Esophagus (tissue), 2 donors: ENCODE results near the gene ANKRD33B. TPM values are rescaled to one million over a fixed set of nuclear protein-coding genes. Genes with fewer than 3 reads are reported as not detected.
"Not testable (repeated sequence)": the region's sequence is repeated elsewhere in the genome, so short reads cannot be mapped to it uniquely, and the experiment has no call there.

ENCODE experiments used
- H3K27ac ChIP-seq, 2 donors: one replicate each; pipeline ENCODE4 v1.5.1; 2013; ENCODE audit warnings: low read depth in 2 of 2, mild to moderate bottlenecking in 2 of 2, inconsistent platforms in 1 of 2, low read length in 1 of 2, moderate library complexity in 1 of 2
- H3K27me3 ChIP-seq, 2 donors: one replicate each; pipeline ENCODE4 v1.6.1; 2013; ENCODE audit warnings: low read length in 2 of 2, control low read depth in 1 of 2, mild to moderate bottlenecking in 1 of 2; ENCODE audit not compliant: insufficient read depth in 2 of 2, control insufficient read depth in 1 of 2
- H3K36me3 ChIP-seq, 2 donors: one replicate each; pipeline ENCODE4 v1.6.1; 2013; ENCODE audit warnings: low read length in 1 of 2; ENCODE audit not compliant: control insufficient read depth in 2 of 2, insufficient read depth in 2 of 2
- H3K4me1 ChIP-seq, 2 donors: one replicate each; pipeline ENCODE4 v1.6.1; 2013; ENCODE audit warnings: low read length in 1 of 2; ENCODE audit not compliant: control insufficient read depth in 2 of 2, insufficient read depth in 2 of 2
- H3K4me3 ChIP-seq, 2 donors: one replicate each; pipeline ENCODE4 v1.5.1; 2013; ENCODE audit warnings: low read length in 2 of 2, mild to moderate bottlenecking in 2 of 2, low read depth in 1 of 2, moderate library complexity in 1 of 2
- H3K9me3 ChIP-seq, 2 donors: one replicate each; pipeline ENCODE4 v1.6.1; 2013; ENCODE audit warnings: mild to moderate bottlenecking in 2 of 2, low read depth in 1 of 2, low read length in 1 of 2, moderate library complexity in 1 of 2; ENCODE audit not compliant: control insufficient read depth in 2 of 2, insufficient read depth in 1 of 2
- whole genome bisulfite sequencing, 2 donors: extraction: QIAGEN DNeasy Blood & Tissue Kit; methylation state at CpG; one replicate each; pipeline ENCODE4 v1.1.7; 2013; 5-methylcytosine and 5-hydroxymethylcytosine counted together
- polyA plus RNA-seq, 2 donors: library from polyadenylated mRNA; stranded (reverse); fragments of 200-250 nt; gene quantifications; one replicate each; pipeline ENCODE4 v1.2.3, GENCODE V29; 2013
- donor health status: healthy with polysubstance abuse.
- donor health status: Bipolar disorder and iron deficiency.

Gene ANKRD33B
- 1 to 10 TPM in 1 of 2 donors, under 1 TPM in 1; 0.55 to 1.3 TPM for polyA plus RNA-seq

DNA sequence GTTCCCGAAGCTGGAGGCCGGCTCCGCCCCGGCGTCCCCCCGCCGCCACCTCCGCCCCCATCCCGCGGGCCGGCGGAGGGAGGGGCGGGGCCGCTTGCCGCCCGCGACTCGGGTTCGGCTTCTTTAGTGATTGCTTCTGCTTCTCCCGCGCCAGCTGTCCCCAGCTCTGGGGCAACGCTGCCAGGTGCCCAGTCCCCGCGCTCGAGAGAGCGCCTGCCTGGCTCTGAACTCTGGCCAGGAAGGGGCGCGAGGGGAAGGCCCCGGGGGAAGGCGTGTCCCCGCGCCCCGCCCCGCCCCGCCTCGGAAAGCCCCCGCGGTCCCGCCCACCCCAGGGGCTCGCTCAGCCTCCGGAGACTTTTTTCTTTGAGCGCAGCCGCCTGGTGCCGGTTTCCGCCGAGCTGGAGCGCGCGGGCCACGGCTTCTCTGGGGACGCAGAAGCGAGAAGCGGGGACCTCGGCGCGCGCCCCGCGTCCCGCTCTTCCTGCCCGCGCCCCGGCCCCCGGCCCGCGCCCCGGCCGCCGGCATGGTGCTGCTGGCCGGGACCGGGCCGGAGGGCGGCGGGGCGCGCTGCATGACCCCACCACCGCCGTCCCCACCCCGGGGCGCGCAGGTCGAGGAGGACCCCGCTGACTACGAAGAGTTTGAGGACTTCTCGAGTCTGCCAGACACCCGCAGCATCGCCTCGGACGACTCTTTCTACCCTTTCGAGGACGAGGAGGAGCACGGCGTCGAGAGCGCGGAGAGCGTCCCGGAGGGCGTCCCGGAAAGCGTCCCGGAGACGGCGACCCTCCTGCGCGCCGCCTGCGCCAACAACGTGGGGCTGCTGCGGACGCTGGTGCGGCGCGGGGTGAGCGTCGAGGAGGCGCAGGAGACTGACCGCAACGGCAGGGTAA lies at the start of gene ANKRD33B:
TSS of gene ANKRD33B (plus strand) at position 126 of the 893 bp plus-strand sequence. CDS start at position 524, 398 bp downstream.
- peaks cover 8 to 22% of the 10 kb centered on the region in 2 donors for H3K4me1 ChIP-seq
- WGBS, 2 donors: 1 to 2% methylated on average over 57 to 119 of the region's 119 CpGs
- H3K4me3 ChIP-seq: peak within 1 kb of the TSS; percentile 53 to 58
- H3K27ac ChIP-seq: peak within 1 kb of the TSS; percentile 56 to 65
- H3K36me3 ChIP-seq: no peaks in the 10 kb centered on the region
- H3K27me3 ChIP-seq: no peaks in the 10 kb centered on the region
- no peaks in the 10 kb centered on the region for H3K9me3 ChIP-seq

DNA sequence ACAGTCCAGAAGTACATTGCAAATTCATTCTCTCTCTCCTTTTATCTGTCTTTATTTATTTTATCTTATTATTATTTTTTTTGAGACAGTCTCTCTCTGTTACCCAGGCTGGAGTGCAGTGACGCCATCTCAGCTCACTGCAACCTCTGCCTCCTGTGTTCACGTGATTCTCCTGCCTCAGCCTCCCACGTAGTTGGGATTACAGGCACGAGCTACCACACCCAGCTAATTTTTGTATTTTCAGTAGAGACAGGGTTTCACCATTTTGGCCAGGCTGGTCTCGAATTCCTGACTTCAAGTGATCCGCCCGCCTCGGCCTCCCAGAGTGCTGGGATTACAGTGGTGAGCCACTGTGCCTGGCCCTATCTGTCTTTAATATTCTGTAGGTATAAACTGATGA lies 49.3 kb upstream of the ANKRD33B start:
- H3K4me3 ChIP-seq, H3K9me3 ChIP-seq, H3K36me3 ChIP-seq, H3K27ac ChIP-seq, H3K27me3 ChIP-seq, H3K4me1 ChIP-seq: not testable (repeated sequence)
- WGBS, 2 donors: 86 to 87% methylated on average over 8 of the region's 8 CpGs

DNA sequence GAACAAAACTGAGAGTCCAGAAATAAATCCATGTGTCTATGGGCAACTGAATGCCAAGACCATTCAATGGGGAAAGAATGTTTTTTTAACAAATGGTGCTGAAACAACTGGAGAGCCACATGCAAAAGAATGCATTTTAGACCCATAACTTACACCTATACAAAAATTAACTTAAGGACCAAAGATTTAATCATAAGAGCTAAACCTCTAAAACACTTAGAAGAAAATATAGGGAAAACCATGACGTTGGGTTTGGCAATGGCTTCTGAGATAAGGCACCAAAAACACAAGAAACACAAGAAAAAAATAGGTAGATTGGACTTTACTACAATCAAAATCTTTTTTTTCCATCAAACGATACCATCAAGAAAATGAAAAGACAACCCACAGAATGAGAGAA lies 48.4 kb upstream of the ANKRD33B start:
- Histone ChIP-seq H3K36me3 (no peaks in the 10 kb centered on the region), H3K27ac (no peak overlapping the region), H3K4me1 (no peaks in the 10 kb centered on the region), H3K27me3 (no peaks in the 10 kb centered on the region), H3K9me3 (no peaks in the 10 kb centered on the region), H3K4me3 (no peak overlapping the region)
- 76 to 86% methylated on average over 2 of the region's 2 CpGs for WGBS, 2 donors

DNA sequence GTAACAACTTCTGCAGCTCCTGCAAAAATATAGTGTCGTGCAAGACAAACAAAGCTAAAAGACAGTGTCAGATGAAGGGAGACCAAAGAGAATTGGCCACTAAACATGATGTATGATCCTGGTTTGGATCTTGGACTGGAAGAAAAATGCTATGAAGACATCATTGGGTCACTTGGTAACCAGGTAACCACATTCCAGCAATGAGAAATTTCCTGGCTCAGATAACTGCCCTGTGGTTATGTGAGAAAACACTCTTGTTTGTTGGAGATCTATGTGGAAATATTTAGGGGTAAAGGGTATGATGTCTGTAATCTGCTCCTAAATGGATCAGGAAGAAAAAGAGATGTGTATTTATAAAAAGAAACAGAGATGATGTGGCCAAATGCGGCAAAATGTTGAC lies 45.5 kb upstream of the ANKRD33B start:
- peaks cover 0 to 3% of the 10 kb centered on the region in 2 donors for H3K9me3 ChIP-seq
- H3K27ac ChIP-seq: no peak overlapping the region
- no peaks in the 10 kb centered on the region for H3K27me3 ChIP-seq
- no peak overlapping the region for H3K4me3 ChIP-seq
- H3K36me3 ChIP-seq: no peaks in the 10 kb centered on the region
- WGBS, 2 donors: 77 to 80% methylated on average over 2 of the region's 2 CpGs
- no peaks in the 10 kb centered on the region for H3K4me1 ChIP-seq

DNA sequence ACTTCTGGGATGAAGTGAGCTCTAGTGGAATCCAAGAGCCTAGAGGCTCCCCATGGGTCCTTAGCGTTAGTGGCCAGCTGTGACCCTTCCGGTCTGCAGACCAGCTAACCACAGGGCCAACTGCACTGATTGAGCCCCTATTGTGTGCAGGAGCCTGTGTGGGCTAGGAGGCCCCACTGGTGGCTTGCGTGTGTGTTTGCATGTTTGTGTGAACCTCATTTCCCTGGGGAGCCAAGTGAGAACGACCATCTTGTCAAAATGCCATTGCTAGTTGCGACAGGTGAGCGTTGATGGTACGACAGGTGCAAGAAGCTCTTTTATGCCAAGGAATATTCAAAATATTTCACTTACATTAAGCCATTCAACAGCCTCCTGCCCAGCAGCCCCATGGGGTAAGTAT lies 44.1 kb upstream of the ANKRD33B start:
- Histone ChIP-seq H3K4me1 (no peaks in the 10 kb centered on the region), H3K9me3 (peaks cover 0 to 3% of the 10 kb centered on the region in 2 donors), H3K27me3 (no peaks in the 10 kb centered on the region), H3K27ac (no peak overlapping the region), H3K36me3 (no peaks in the 10 kb centered on the region), H3K4me3 (no peak overlapping the region)
- WGBS, 2 donors: 83 to 86% methylated on average over 7 of the region's 7 CpGs

DNA sequence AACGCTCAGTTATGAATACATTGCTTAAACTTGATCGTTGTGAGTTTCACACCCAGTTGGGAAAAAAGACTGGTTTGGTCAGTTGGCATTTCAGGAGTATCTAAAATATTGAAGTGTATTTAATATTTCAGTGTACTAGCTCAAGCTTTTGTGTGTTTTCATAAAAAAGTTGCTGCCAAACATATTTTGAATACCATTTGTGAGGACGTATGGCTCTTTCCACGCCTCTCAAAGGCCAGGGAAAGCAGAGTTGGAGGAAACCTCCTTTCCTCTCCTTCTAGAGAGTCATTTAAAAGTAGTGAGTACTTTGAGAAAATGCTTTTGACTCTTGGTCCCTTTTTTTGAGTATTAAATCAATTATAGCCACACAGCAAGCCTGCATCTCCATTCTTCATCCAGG lies 43.2 kb upstream of the ANKRD33B start:
- Histone ChIP-seq H3K36me3 (no peaks in the 10 kb centered on the region), H3K4me1 (no peaks in the 10 kb centered on the region), H3K9me3 (peaks cover 0 to 3% of the 10 kb centered on the region in 2 donors), H3K27ac (no peak overlapping the region), H3K4me3 (no peak overlapping the region), H3K27me3 (no peaks in the 10 kb centered on the region)
- WGBS, 2 donors: 60 to 65% methylated on average over 4 of the region's 4 CpGs

DNA sequence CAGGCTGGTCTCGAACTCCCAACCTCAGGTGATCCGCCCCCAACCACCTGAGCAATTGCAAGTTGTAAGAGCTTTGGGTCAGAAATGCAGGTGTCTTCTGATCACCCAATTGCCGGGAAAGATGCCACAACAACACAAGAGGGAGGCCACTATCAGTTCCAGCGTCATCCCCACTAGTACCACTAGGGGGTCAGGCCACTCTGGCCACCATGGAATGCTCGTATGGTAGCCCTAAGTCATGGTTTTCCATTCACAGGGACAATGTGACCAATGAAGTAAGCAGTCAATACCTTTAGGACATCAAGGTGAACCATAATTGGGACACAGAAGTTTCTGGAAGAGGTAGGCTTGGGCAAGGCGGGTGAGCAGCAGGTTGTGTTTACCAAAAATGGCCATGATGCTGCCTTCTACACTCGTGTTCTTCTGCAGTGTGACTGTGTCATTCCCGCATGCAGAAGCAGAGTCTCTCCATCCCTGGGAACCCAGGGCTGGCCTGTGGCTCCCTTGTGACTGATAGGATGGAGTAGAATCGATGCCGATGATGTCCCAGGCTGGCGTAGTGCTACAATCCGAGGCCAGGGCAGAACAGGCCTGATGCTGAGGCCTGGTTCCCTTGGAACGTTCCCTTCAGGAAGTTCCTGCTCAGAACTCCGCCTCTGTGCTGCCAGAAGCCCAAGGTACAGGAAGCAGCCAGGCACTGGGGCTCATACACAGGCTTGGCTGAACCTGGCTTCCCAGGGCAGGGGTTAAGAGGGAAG lies 42.2 kb upstream of the ANKRD33B start:
- H3K36me3 ChIP-seq: no peaks in the 10 kb centered on the region
- no peaks in the 10 kb centered on the region for H3K4me1 ChIP-seq
- H3K9me3 ChIP-seq: peaks cover 0 to 3% of the 10 kb centered on the region in 2 donors
- H3K4me3 ChIP-seq: no peak overlapping the region
- H3K27me3 ChIP-seq: no peaks in the 10 kb centered on the region
- 92 to 94% methylated on average over 14 of the region's 14 CpGs for WGBS, 2 donors
- H3K27ac ChIP-seq: no peak overlapping the region

DNA sequence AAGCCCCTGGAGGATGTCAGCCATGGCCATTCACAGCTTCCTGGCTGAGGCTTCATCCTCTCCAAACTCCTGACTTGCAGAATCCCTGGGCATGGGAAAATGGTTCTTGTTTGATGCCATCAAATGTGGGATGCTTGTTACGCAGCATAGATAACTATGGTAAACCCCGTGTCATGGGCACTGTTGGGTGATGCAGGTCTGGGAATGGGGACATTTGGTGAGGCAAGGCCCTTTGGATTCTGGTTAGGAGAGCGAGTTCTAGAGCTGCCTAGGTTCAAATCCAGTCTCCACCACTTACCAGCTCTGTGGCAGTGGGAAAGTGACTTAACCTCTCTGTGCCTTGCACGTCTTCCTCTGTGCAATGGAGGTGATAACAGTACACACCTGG lies 41.7 kb upstream of the ANKRD33B start:
- no peaks in the 10 kb centered on the region for H3K27me3 ChIP-seq
- H3K36me3 ChIP-seq: no peaks in the 10 kb centered on the region
- no peak overlapping the region for H3K27ac ChIP-seq
- peaks cover 0 to 3% of the 10 kb centered on the region in 2 donors for H3K9me3 ChIP-seq
- H3K4me1 ChIP-seq: peaks cover 0 to 2% of the 10 kb centered on the region in 2 donors
- WGBS, 2 donors: 90 to 95% methylated on average over 4 of the region's 4 CpGs
- no peak overlapping the region for H3K4me3 ChIP-seq

DNA sequence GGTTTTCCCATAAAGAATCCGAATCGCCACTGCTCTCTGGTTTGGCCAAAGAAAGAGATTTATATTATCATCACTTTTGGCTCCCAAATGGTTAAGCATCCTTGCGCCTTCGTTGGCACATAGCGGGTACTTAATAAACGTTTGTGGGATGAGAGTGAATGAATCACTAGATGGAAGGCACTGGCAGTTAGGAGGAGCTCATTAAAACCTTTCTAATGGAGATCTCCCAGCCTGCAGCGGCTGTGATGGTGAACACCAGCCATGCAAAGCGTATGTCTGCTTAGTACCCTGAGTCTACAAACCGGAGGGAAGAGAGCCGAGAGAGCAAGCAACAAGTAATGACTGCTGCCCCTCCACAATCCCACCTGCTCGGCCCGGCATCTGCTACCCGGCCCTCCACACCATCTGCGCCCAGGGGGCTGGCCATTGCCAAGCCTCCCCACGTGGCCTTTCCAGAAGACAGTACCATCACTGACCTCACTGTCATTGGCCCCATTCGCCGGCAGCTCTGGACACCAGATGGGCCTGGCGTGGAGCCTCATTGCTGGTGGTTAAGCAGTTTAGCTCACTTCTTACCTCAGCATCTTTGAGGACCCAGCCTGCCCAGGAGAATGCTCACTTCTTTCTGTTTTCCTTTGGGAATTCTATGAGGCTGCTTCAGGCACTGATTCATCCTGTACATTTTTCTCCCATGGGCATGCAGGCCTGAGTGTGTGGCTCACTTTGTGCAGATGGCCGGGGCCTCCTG lies 39.3 kb upstream of the ANKRD33B start:
- WGBS, 2 donors: 86 to 87% methylated on average over 19 of the region's 19 CpGs
- H3K4me1 ChIP-seq: peaks cover 0 to 5% of the 10 kb centered on the region in 2 donors
- peaks cover 0 to 3% of the 10 kb centered on the region in 2 donors for H3K9me3 ChIP-seq
- H3K27me3 ChIP-seq: no peaks in the 10 kb centered on the region
- no peak overlapping the region for H3K4me3 ChIP-seq
- H3K27ac ChIP-seq: no peak overlapping the region
- H3K36me3 ChIP-seq: no peaks in the 10 kb centered on the region
